MM.1S (cell line): ENCODE data around the gene CEP164.

Source experiments
- DNase-seq: peaks from one replicate; pipeline ENCODE4 v3.0.0-alpha.2; 2015
- H2AFZ ChIP-seq: fragments of 300-600 bp; sonication (generic); 2 replicates; pipeline ENCODE4 v1.6.0; 2016; ENCODE audit warnings: antibody characterized with exemption, low read length
- H3F3A ChIP-seq: fragments of 300-600 bp; sonication (generic); 2 replicates; pipeline ENCODE4 v1.6.1; 2016; ENCODE audit warnings: mild to moderate bottlenecking, antibody characterized with exemption, low read length, moderate library complexity, mixed read lengths; ENCODE audit not compliant: insufficient read depth
- H3K27ac ChIP-seq: fragments of 300-600 bp; sonication (generic); 2 replicates; pipeline ENCODE4 v1.5.1; 2016; ENCODE audit warnings: mild to moderate bottlenecking, low read length
- H3K27me3 ChIP-seq: fragments of 300-600 bp; sonication (generic); replicated peaks from 2 replicates; pipeline ENCODE4 v1.6.0; 2016; ENCODE audit warnings: low read length; ENCODE audit not compliant: insufficient read depth
- H3K36me3 ChIP-seq: fragments of 300-600 bp; sonication (generic); replicated peaks from 2 replicates; pipeline ENCODE4 v1.6.1; 2016; ENCODE audit warnings: mild to moderate bottlenecking, low read length, mixed read lengths; ENCODE audit not compliant: insufficient read depth
- H3K4me1 ChIP-seq: fragments of 300-600 bp; sonication (generic); 2 replicates; pipeline ENCODE4 v1.6.1; 2016; ENCODE audit warnings: low read length, mixed read lengths
- H3K4me2 ChIP-seq: fragments of 300-600 bp; sonication (generic); 2 replicates; pipeline ENCODE4 v1.6.0; 2016; ENCODE audit warnings: low read depth, low read length
- H3K4me3 ChIP-seq: fragments of 300-600 bp; sonication (generic); 2 replicates; pipeline ENCODE4 v1.5.1; 2016; ENCODE audit warnings: low read length, mixed read lengths
- H3K79me2 ChIP-seq: fragments of 300-600 bp; sonication (generic); 2 replicates; pipeline ENCODE4 v1.6.1; 2016; ENCODE audit warnings: mixed run types, low read length, mixed read lengths
- H3K9ac ChIP-seq: fragments of 300-600 bp; sonication (generic); 2 replicates; pipeline ENCODE4 v1.6.1; 2016; ENCODE audit warnings: low read length, mixed read lengths
- H3K9me2 ChIP-seq: fragments of 300-600 bp; sonication (generic); replicated peaks from 2 replicates; pipeline ENCODE4 v1.6.1; 2016; ENCODE audit warnings: mild to moderate bottlenecking, low read length, mixed read lengths; ENCODE audit not compliant: insufficient read depth
- H3K9me3 ChIP-seq: fragments of 300-600 bp; sonication (generic); replicated peaks from 2 replicates; pipeline ENCODE4 v1.6.1; 2016; ENCODE audit warnings: mild to moderate bottlenecking, low read length, mixed read lengths; ENCODE audit not compliant: insufficient read depth
- H4K20me1 ChIP-seq: fragments of 300-600 bp; sonication (generic); 2 replicates; pipeline ENCODE4 v1.6.1; 2016; ENCODE audit warnings: mild to moderate bottlenecking, low read length, moderate library complexity, mixed read lengths; ENCODE audit not compliant: insufficient read depth
- EZH2 ChIP-seq: fragments of 300-600 bp; sonication (generic); optimal IDR thresholded peaks from 2 replicates; pipeline ENCODE3; 2017; ENCODE audit warnings: low read depth, mild to moderate bottlenecking, antibody characterized with exemption, low read length, mixed read lengths
- EZH2phosphoT487 ChIP-seq: fragments of 300-600 bp; sonication (generic); IDR thresholded peaks from 2 replicates; pipeline ENCODE4 v1.6.1; 2018; ENCODE audit warnings: antibody characterized with exemption, low read length
- TF ChIP-seq, protein P1 (sequence below): fragments of 300-600 bp; sonication (generic); IDR thresholded peaks from 2 replicates; pipeline ENCODE4 v1.5.1; 2016; ENCODE audit warnings: antibody characterized with exemption, low read length, mixed read lengths

The CEP164 gene

GRCh38 chr11:117296881-117297280 lies 30.8 kb upstream of the CEP164 start:
- no peaks in the 10 kb centered on the region for H3K9me2 ChIP-seq
- no peak for DNase-seq
- no peak overlapping the region for H3K4me2 ChIP-seq
- H3K27ac ChIP-seq, result no peak overlapping the region
- H3K79me2 ChIP-seq, result no peaks in the 10 kb centered on the region
- TF ChIP-seq EZH2phosphoT487, result no peak
- TF ChIP-seq, protein P1, sequence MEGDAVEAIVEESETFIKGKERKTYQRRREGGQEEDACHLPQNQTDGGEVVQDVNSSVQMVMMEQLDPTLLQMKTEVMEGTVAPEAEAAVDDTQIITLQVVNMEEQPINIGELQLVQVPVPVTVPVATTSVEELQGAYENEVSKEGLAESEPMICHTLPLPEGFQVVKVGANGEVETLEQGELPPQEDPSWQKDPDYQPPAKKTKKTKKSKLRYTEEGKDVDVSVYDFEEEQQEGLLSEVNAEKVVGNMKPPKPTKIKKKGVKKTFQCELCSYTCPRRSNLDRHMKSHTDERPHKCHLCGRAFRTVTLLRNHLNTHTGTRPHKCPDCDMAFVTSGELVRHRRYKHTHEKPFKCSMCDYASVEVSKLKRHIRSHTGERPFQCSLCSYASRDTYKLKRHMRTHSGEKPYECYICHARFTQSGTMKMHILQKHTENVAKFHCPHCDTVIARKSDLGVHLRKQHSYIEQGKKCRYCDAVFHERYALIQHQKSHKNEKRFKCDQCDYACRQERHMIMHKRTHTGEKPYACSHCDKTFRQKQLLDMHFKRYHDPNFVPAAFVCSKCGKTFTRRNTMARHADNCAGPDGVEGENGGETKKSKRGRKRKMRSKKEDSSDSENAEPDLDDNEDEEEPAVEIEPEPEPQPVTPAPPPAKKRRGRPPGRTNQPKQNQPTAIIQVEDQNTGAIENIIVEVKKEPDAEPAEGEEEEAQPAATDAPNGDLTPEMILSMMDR, result no peak
- no peak for TF ChIP-seq EZH2
- no peaks in the 10 kb centered on the region for H3K27me3 ChIP-seq
- H3K9me3 ChIP-seq, result no peaks in the 10 kb centered on the region
- no peaks in the 10 kb centered on the region for H4K20me1 ChIP-seq
- H3K9ac ChIP-seq, result no peak overlapping the region
- H3K4me3 ChIP-seq, result no peak overlapping the region
- no peaks in the 10 kb centered on the region for H3K4me1 ChIP-seq
- H2AFZ ChIP-seq, result no peak overlapping the region
- no peaks in the 10 kb centered on the region for H3F3A ChIP-seq
- no peaks in the 10 kb centered on the region for H3K36me3 ChIP-seq

DNA sequence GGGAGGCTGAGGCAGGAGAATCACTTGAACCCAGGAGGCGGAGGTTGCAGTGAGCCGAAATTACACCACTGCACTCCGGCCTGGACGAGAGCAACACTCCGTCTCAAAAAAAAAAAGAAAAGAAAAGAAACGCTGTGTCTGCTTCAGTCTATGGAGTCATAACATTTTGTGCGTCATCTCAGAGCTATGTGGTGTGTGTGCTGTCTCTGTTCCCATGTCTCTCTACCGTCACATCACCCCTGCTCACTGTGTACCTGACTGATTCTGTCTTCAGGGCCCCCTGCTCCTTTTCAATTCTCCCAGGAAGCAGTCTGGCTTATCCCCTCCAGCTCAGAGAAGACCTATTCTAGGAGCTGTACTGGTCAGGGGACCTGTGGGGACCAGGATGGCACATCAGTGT lies 29.5 kb upstream of the CEP164 start:
- H3K9ac ChIP-seq, result no peak overlapping the region
- no peaks in the 10 kb centered on the region for H3K36me3 ChIP-seq
- no peak overlapping the region for H3K4me2 ChIP-seq

DNA sequence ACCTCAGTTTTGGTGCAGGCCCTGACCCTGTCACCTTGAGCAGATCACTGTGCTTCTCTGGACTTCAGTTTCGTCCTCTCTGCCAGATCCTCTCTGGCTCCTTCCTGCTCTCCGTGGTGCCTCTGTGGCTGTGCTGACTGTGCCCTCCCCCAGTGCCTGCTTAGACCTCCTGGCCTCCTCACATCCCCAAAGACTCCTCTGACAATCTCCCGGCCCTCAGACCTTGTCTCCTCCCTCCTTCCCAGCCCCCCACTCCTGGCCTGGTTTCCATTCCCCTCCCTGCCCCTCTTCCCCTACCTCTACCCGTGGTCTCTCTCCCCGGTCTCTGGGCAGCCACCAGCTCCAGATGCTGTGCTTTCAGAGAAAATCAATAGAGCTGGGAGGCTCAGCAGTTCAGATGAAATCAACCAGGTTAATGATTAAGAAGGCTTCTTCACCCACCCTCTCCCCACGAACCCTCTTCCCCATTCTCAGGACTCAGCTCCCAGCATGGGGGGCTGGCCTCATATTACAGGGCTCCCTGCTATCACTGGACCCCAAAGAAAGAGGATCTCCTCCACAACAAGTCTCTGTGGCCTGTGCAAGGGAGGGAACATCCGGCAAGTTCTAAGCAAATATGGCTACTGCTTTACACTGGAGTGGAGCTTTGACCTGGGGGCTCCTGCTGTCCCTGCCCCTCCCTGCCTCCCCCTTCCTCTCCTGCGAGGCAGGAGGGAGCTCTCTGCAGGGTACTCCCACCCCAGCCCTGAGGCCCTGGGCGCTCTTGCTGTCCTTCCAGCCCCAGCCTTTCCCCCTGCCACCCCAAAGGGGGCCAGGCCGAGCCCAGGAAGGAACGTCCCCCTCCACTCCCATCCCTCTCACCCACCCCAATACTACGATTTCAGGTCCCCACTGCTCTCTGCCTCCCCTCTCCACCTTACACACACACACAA lies 28.0 kb upstream of the CEP164 start:
- Histone ChIP-seq H4K20me1 (no peaks in the 10 kb centered on the region), H2AFZ (no peak overlapping the region), H3K4me3 (no peak overlapping the region), H3K9ac (no peak overlapping the region), H3K9me2 (no peaks in the 10 kb centered on the region), H3K79me2 (no peaks in the 10 kb centered on the region), H3F3A (no peaks in the 10 kb centered on the region), H3K27me3 (no peaks in the 10 kb centered on the region), H3K27ac (no peak overlapping the region), H3K36me3 (no peaks in the 10 kb centered on the region), H3K4me2 (no peak overlapping the region), H3K9me3 (no peaks in the 10 kb centered on the region), H3K4me1 (no peaks in the 10 kb centered on the region)
- DNase-seq, result no peak
- TF ChIP-seq EZH2 (no peak), EZH2phosphoT487 (no peak)

More for the DNA sequence above, 29.5 kb upstream of the CEP164 start:
- Histone ChIP-seq H3F3A (no peaks in the 10 kb centered on the region), H3K9me3 (no peaks in the 10 kb centered on the region), H4K20me1 (no peaks in the 10 kb centered on the region), H3K79me2 (no peaks in the 10 kb centered on the region), H3K4me3 (no peak overlapping the region), H2AFZ (no peak overlapping the region), H3K9me2 (no peaks in the 10 kb centered on the region), H3K27me3 (no peaks in the 10 kb centered on the region), H3K4me1 (no peaks in the 10 kb centered on the region), H3K27ac (no peak overlapping the region)
- TF ChIP-seq EZH2 (no peak), EZH2phosphoT487 (no peak)
- DNase-seq, result no peak

- Histone ChIP-seq H3K4me2 (no peak overlapping the region), H4K20me1 (no peaks in the 10 kb centered on the region), H2AFZ (no peak overlapping the region), H3K27me3 (no peaks in the 10 kb centered on the region), H3K9ac (no peak overlapping the region), H3K36me3 (no peaks in the 10 kb centered on the region), H3K4me3 (no peak overlapping the region), H3F3A (no peaks in the 10 kb centered on the region), H3K9me3 (no peaks in the 10 kb centered on the region), H3K27ac (no peak overlapping the region), H3K79me2 (no peaks in the 10 kb centered on the region), H3K4me1 (no peaks in the 10 kb centered on the region), H3K9me2 (no peaks in the 10 kb centered on the region)
- TF ChIP-seq, protein P1, result no peak
- TF ChIP-seq EZH2 (no peak), EZH2phosphoT487 (no peak)
- DNase-seq, result no peak
Measured at GRCh38 chr11:117300283-117300663, 27.4 kb upstream of the CEP164 start.
